ENCODE measurements around the gene BANP.
"Not testable (repeated sequence)": the region's sequence is repeated elsewhere in the genome, so short reads cannot be mapped to it uniquely, and the experiment has no call there.

Gene BANP

GRCh38 chr16:87998184-87998793 is 47.1 kb downstream of the BANP start:
- not testable (repeated sequence) for DNase-seq

GRCh38 chr16:87998992-87999391 is 47.8 kb downstream of the BANP start:
- not testable (repeated sequence) for DNase-seq

- DNase-seq, result no peak
Measured at GRCh38 chr16:88002211-88002610, 51.0 kb downstream of the BANP start.

- no peak for DNase-seq
Measured at GRCh38 chr16:88002749-88003148, 51.5 kb downstream of the BANP start.

GRCh38 chr16:88003316-88003715 is 52.1 kb downstream of the BANP start:
- no peak for DNase-seq

GRCh38 chr16:88003736-88004135 is 52.5 kb downstream of the BANP start:
- no peak for DNase-seq

- DNase-seq, result no peak
Measured at GRCh38 chr16:88004391-88004790, 53.2 kb downstream of the BANP start.

- DNase-seq, result no peak
Measured at GRCh38 chr16:88005181-88005581, 53.9 kb downstream of the BANP start.

- no peak for DNase-seq
Measured at GRCh38 chr16:88005968-88006367, 54.7 kb downstream of the BANP start.

- no peak for DNase-seq
Measured at GRCh38 chr16:88007321-88007731, 56.1 kb downstream of the BANP start.

- DNase-seq, result no peak
Measured at GRCh38 chr16:88008840-88009239, 57.6 kb downstream of the BANP start.

GRCh38 chr16:88009563-88010342 is 58.5 kb downstream of the BANP start:
- no peak for DNase-seq

- no peak for DNase-seq
Measured at GRCh38 chr16:88010343-88010967, 59.2 kb downstream of the BANP start.

GRCh38 chr16:88010968-88011483 is 59.8 kb downstream of the BANP start:
- no peak for DNase-seq

- DNase-seq, result no peak
Measured at GRCh38 chr16:88012360-88012759, 61.1 kb downstream of the BANP start.

- no peak for DNase-seq
Measured at GRCh38 chr16:88013091-88013609, 61.9 kb downstream of the BANP start.

- no peak for DNase-seq
Measured at GRCh38 chr16:88013766-88014251, 62.6 kb downstream of the BANP start.

GRCh38 chr16:88014252-88014781 is 63.1 kb downstream of the BANP start:
- no peak for DNase-seq

GRCh38 chr16:88014954-88015805 is 63.9 kb downstream of the BANP start:
- DNase-seq, result no peak

- no peak for DNase-seq
Measured at GRCh38 chr16:88015806-88016140, 64.5 kb downstream of the BANP start.

- not testable (repeated sequence) for DNase-seq
Measured at GRCh38 chr16:88016386-88016785, 65.2 kb downstream of the BANP start.

- no peak for DNase-seq
Measured at GRCh38 chr16:88016964-88017363, 65.7 kb downstream of the BANP start.
